Thoracic aorta (tissue), 2 donors: ENCODE measurements around the gene ZNF385C. TPM values are rescaled to one million over a fixed set of nuclear protein-coding genes. Genes with fewer than 3 reads are reported as not detected.

Experiments
- ATAC-seq: fragments of 150-250 bp; one replicate; pipeline ENCODE4 v1.8.0; 2017; ENCODE audit warnings: low read depth; ENCODE audit not compliant: insufficient number of reproducible peaks, low FRiP score
- DNase-seq: peaks from one replicate; pipeline ENCODE4 v3.0.0-alpha.2; 2020; ENCODE audit warnings: low spot score
- H3K27ac ChIP-seq, 2 donors: fragments of 200-600 bp; sonication (generic); 1 replicate in 1 of 2; 2 replicates in 1 of 2; pipeline ENCODE4 v1.5.1; 2016; ENCODE audit warnings: mild to moderate bottlenecking in 2 of 2, moderate library complexity in 2 of 2
- H3K27me3 ChIP-seq: fragments of 200-600 bp; sonication (generic); replicated peaks from 2 replicates; pipeline ENCODE4 v1.6.0; 2016; ENCODE audit warnings: mild to moderate bottlenecking; ENCODE audit not compliant: insufficient read depth
- H3K36me3 ChIP-seq: fragments of 200-600 bp; sonication (generic); one replicate; pipeline ENCODE4 v1.5.1; 2016
- H3K4me1 ChIP-seq, 2 donors: fragments of 200-600 bp; sonication (generic); 1 replicate in 1 of 2; 2 replicates in 1 of 2; pipeline versions ENCODE4 v1.5.1 to v1.6.0; 2016; ENCODE audit warnings: low read depth in 2 of 2, mild to moderate bottlenecking in 1 of 2; ENCODE audit not compliant: control insufficient read depth in 1 of 2
- H3K4me3 ChIP-seq: fragments of 200-600 bp; sonication (generic); 2 replicates; pipeline ENCODE4 v1.5.1; 2016; ENCODE audit warnings: mild to moderate bottlenecking
- H3K9me3 ChIP-seq: fragments of 200-600 bp; sonication (generic); 2 replicates; pipeline ENCODE4 v1.5.1; 2016
- CTCF ChIP-seq: fragments of 200-600 bp; sonication (generic); IDR thresholded peaks from one replicate; pipeline ENCODE4 v1.5.1; 2019; ENCODE audit warnings: antibody characterized with exemption
- total RNA-seq, 2 donors: library from RNA; depleted of rRNA; stranded (reverse); fragments of >200 nt; gene quantifications; one replicate each; pipeline versions ENCODE4 v1.1.0 to v1.2.3, GENCODE V29; 2016

ZNF385C gene
- total RNA-seq, 2 donors from 2014 or later, result not detected

GRCh38 chr17:42061646-42062487 is 36.4 kb downstream of the ZNF385C start:
- Histone ChIP-seq H3K27ac (no peak overlapping the region), H3K9me3 (no peaks in the 10 kb centered on the region), H3K4me1 (peaks cover 0 to 4% of the 10 kb centered on the region in 2 donors), H3K4me3 (no peak overlapping the region), H3K27me3 (no peaks in the 10 kb centered on the region), H3K36me3 (no peaks in the 10 kb centered on the region)
- ATAC-seq (no peak), DNase-seq (no peak)
- no peak for TF ChIP-seq CTCF

DNA sequence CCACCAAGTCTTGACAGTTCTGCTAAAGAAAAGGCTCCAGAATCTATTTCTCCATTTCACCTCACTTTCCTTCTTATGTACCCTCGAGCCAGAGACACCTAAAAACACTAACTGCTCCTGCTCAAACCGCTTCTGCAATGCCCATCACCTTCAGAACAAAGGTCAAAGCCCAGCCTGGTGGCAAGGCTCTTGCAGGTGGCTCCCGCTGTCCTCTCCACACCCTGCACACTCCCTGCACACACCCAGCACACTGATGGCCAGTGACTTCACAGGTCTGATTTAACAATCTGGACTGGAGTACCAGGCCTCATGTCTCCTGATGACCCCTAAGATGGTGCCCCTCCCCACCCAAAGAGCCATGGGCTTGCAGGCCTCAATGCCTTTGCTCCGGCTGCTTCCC is 38.0 kb downstream of the ZNF385C start:
- Histone ChIP-seq H3K9me3 (no peaks in the 10 kb centered on the region), H3K36me3 (no peaks in the 10 kb centered on the region), H3K27me3 (no peaks in the 10 kb centered on the region), H3K27ac (no peak overlapping the region), H3K4me1 (peaks cover 0 to 4% of the 10 kb centered on the region in 2 donors), H3K4me3 (no peak overlapping the region)
- ATAC-seq, result no peak
- DNase-seq, result no peak
- TF ChIP-seq CTCF, result no peak

- no peak for ATAC-seq
- TF ChIP-seq CTCF, result no peak
- Histone ChIP-seq H3K36me3 (no peaks in the 10 kb centered on the region), H3K27me3 (no peaks in the 10 kb centered on the region), H3K27ac (no peak overlapping the region), H3K4me3 (no peak overlapping the region), H3K4me1 (peaks cover 0 to 4% of the 10 kb centered on the region in 2 donors), H3K9me3 (no peaks in the 10 kb centered on the region)
- DNase-seq, result no peak
These were observed 38.5 kb downstream of the ZNF385C start for GRCh38 chr17:42059815-42060214.

DNA sequence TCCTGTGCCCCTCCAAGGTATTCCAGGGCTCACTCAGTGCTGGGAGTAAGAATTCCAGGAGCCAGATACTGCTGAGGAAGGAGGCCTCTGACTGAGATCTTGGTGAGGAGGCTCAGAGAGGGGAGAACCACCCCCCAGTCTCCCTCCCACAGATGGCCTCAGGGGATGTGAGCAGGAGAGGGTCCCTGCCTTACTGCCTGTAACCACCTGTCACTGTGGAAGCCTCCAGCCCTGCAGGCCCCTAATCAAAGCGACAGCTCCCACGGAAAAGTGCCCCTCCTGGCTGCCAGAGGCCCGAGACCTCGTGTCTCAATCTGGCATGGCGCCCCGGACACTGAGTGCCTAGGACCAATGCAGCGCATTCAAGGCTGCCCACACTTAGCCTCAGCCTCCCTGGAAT is 40.2 kb downstream of the ZNF385C start:
- no peak for TF ChIP-seq CTCF
- H3K9me3 ChIP-seq, result no peaks in the 10 kb centered on the region
- DNase-seq (no peak), ATAC-seq (no peak)
- no peak overlapping the region for H3K27ac ChIP-seq
- H3K27me3 ChIP-seq, result peaks cover 4% of the 10 kb centered on the region
- H3K4me3 ChIP-seq, result no peak overlapping the region
- H3K36me3 ChIP-seq, result no peaks in the 10 kb centered on the region
- no peaks in the 10 kb centered on the region for H3K4me1 ChIP-seq

DNA sequence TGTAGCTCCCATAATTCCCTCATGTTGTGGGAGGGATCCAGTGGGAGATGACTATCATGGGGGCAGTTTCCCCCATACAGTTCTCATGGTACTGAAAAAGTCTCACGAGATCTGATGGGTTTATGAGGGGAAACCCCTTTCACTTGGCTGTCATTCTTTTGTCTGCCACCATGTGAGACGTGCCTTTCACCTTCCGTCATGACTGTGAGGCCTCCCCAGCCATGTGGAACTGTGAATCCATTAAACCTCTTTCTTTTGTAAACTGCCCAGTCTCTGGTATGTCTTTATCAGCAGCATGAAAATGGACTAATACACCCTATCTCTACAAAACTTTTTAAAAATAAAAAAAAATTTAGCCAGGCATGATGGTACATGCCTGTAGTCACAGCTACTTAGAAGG is 41.6 kb downstream of the ZNF385C start:
- H3K27me3 ChIP-seq, result peaks cover 4% of the 10 kb centered on the region
- H3K36me3 ChIP-seq, result no peaks in the 10 kb centered on the region
- DNase-seq (no peak), ATAC-seq (no peak)
- no peaks in the 10 kb centered on the region for H3K9me3 ChIP-seq
- H3K27ac ChIP-seq, result no peak overlapping the region
- no peak overlapping the region for H3K4me3 ChIP-seq
- no peaks in the 10 kb centered on the region for H3K4me1 ChIP-seq
- TF ChIP-seq CTCF, result no peak
